GM19023 (cell line): Measurements from ENCODE around the gene SLC37A1.
"Not testable (repeated sequence)": the region's sequence is repeated elsewhere in the genome, so short reads cannot be mapped to it uniquely, and the experiment has no call there.

Experiments used
- ATAC-seq: cut with Tn5 transposase; IDR thresholded peaks from one replicate; pipeline ENCODE4 v1.9.1; 2021; ENCODE audit warnings: mild to moderate bottlenecking, moderate library complexity; ENCODE audit not compliant: unreplicated experiment

Gene SLC37A1

GRCh38 chr21:42614811-42615351 lies 101.2 kb downstream of the SLC37A1 start:
- no peak for ATAC-seq

GRCh38 chr21:42615377-42615776 lies 101.7 kb downstream of the SLC37A1 start:
- ATAC-seq: not testable (repeated sequence)

- ATAC-seq: no peak
Measured at GRCh38 chr21:42615924-42616323, 102.3 kb downstream of the SLC37A1 start.

- no peak for ATAC-seq
Measured at GRCh38 chr21:42616446-42616845, 102.8 kb downstream of the SLC37A1 start.

GRCh38 chr21:42616941-42617340 lies 103.3 kb downstream of the SLC37A1 start:
- ATAC-seq: no peak

- no peak for ATAC-seq
Measured at GRCh38 chr21:42617486-42617885, 103.8 kb downstream of the SLC37A1 start.

- ATAC-seq: no peak
Measured at GRCh38 chr21:42618707-42619102, 105.1 kb downstream of the SLC37A1 start.

GRCh38 chr21:42619166-42619565 lies 105.5 kb downstream of the SLC37A1 start:
- no peak for ATAC-seq

GRCh38 chr21:42619841-42620240 lies 106.2 kb downstream of the SLC37A1 start:
- ATAC-seq: no peak

- ATAC-seq: no peak
Measured at GRCh38 chr21:42621166-42621818, 107.6 kb downstream of the SLC37A1 start.

- ATAC-seq: no peak
Measured at GRCh38 chr21:42621819-42622177, 108.1 kb downstream of the SLC37A1 start.

- no peak for ATAC-seq
Measured at GRCh38 chr21:42622284-42622683, 108.6 kb downstream of the SLC37A1 start.

GRCh38 chr21:42623694-42624093 lies 110.0 kb downstream of the SLC37A1 start:
- no peak for ATAC-seq

GRCh38 chr21:42624095-42624790 lies 110.6 kb downstream of the SLC37A1 start:
- ATAC-seq: no peak

GRCh38 chr21:42624936-42625335 lies 111.3 kb downstream of the SLC37A1 start:
- ATAC-seq: no peak

GRCh38 chr21:42626171-42626570 lies 112.5 kb downstream of the SLC37A1 start:
- ATAC-seq: no peak

GRCh38 chr21:42627527-42628289 lies 114.1 kb downstream of the SLC37A1 start:
- no peak for ATAC-seq

GRCh38 chr21:42628466-42629061 lies 114.9 kb downstream of the SLC37A1 start:
- not testable (repeated sequence) for ATAC-seq

GRCh38 chr21:42629933-42630589 lies 116.4 kb downstream of the SLC37A1 start:
- ATAC-seq: no peak

GRCh38 chr21:42630626-42631025 lies 117.0 kb downstream of the SLC37A1 start:
- ATAC-seq: no peak
